Astrocyte (in vitro differentiated cells and primary cell): Measurements from ENCODE around the gene CASK. TPM values are rescaled to one million over a fixed set of nuclear protein-coding genes. Genes with fewer than 3 reads are reported as not detected.

ENCODE experiments used
- DNase-seq: peaks from one replicate; pipeline ENCODE4 v3.0.0-alpha.2; 2010; ENCODE audit warnings: low read depth
- FAIRE-seq: peaks from 2 replicates; lab custom pipeline; 2011; peaks lifted over from hg19 to GRCh38; lab: Jason Lieb, UNC
- H2AFZ ChIP-seq: 2 replicates; pipeline ENCODE4 v1.6.0; 2012; ENCODE audit warnings: low read depth, low read length, inconsistent platforms
- H3K27ac ChIP-seq: 2 replicates; pipeline ENCODE4 v1.5.1; 2011; ENCODE audit warnings: low read depth, low read length, inconsistent platforms
- H3K27me3 ChIP-seq: 2 replicates; pipeline ENCODE4 v1.6.0; 2011; ENCODE audit warnings: low read length, inconsistent platforms; ENCODE audit not compliant: insufficient read depth
- H3K36me3 ChIP-seq: 2 replicates; pipeline ENCODE4 v1.5.1; 2011; ENCODE audit warnings: low read length, inconsistent platforms; ENCODE audit not compliant: insufficient read depth
- H3K4me1 ChIP-seq: 2 replicates; pipeline ENCODE4 v1.5.1; 2011; ENCODE audit warnings: low read length, inconsistent platforms; ENCODE audit not compliant: insufficient read depth
- H3K4me2 ChIP-seq: 2 replicates; pipeline ENCODE4 v1.6.0; 2012; ENCODE audit warnings: low read length, inconsistent platforms
- H3K4me3 ChIP-seq: 2 replicates; pipeline ENCODE4 v1.5.1; 2011; ENCODE audit warnings: low read depth, mild to moderate bottlenecking, low read length, inconsistent platforms; ENCODE audit not compliant: insufficient read depth
- H3K79me2 ChIP-seq: 2 replicates; pipeline ENCODE4 v1.6.0; 2012; ENCODE audit warnings: mild to moderate bottlenecking, low read length, inconsistent platforms; ENCODE audit not compliant: insufficient read depth
- H3K9ac ChIP-seq: 2 replicates; pipeline ENCODE4 v1.6.0; 2012; ENCODE audit warnings: mild to moderate bottlenecking, low read length, inconsistent platforms
- H3K9me3 ChIP-seq: 2 replicates; pipeline ENCODE4 v1.5.1; 2012; ENCODE audit warnings: low read depth, mild to moderate bottlenecking, low read length, inconsistent platforms; ENCODE audit not compliant: insufficient read depth
- H4K20me1 ChIP-seq: 2 replicates; pipeline ENCODE4 v1.6.0; 2012; ENCODE audit warnings: low read length, inconsistent platforms; ENCODE audit not compliant: insufficient read depth
- H3K27ac Mint-ChIP-seq: one replicate; pipeline ENCODE4 v1.8.0; 2021; ENCODE audit warnings: mild to moderate bottlenecking, mixed read lengths; ENCODE audit not compliant: unreplicated experiment
- H3K27me3 Mint-ChIP-seq: one replicate; pipeline ENCODE4 v1.8.0; 2021; ENCODE audit warnings: low read depth, mixed read lengths; ENCODE audit not compliant: unreplicated experiment
- H3K36me3 Mint-ChIP-seq: one replicate; pipeline ENCODE4 v1.8.0; 2021; ENCODE audit warnings: low read depth, mixed read lengths; ENCODE audit not compliant: unreplicated experiment
- H3K4me1 Mint-ChIP-seq: one replicate; pipeline ENCODE4 v1.8.0; 2021; ENCODE audit warnings: low read depth, mixed read lengths; ENCODE audit not compliant: unreplicated experiment
- H3K4me3 Mint-ChIP-seq: one replicate; pipeline ENCODE4 v1.8.0; 2021; ENCODE audit warnings: mild to moderate bottlenecking, moderate library complexity, mixed read lengths; ENCODE audit not compliant: unreplicated experiment
- H3K9me3 Mint-ChIP-seq: one replicate; pipeline ENCODE4 v1.8.0; 2021; ENCODE audit warnings: mild to moderate bottlenecking, mixed read lengths; ENCODE audit not compliant: unreplicated experiment
- EZH2 ChIP-seq: IDR thresholded peaks from 2 replicates; pipeline ENCODE4 v1.6.1; 2012; ENCODE audit warnings: mild to moderate bottlenecking, low read length, inconsistent platforms; ENCODE audit not compliant: insufficient read depth
- total RNA-seq: library from RNA; stranded (reverse); gene quantifications from 2 replicates; pipeline ENCODE4 v1.2.1, GENCODE V29; 2021
- TF ChIP-seq, protein P1 (sequence below): IDR thresholded peaks from 2 replicates; pipeline ENCODE4 v1.5.1; 2011; ENCODE audit warnings: low read depth, mild to moderate bottlenecking, inconsistent platforms, low read length, moderate library complexity; ENCODE audit not compliant: insufficient read depth

CASK gene
- total RNA-seq, 1 donor from 2014 or later = 99.3 TPM

- Mint-ChIP-seq H3K4me3 (no peak overlapping the region), H3K27ac (peak overlapping the region; percentile 97), H3K4me1 (peaks cover 27% of the 10 kb centered on the region), H3K27me3 (no peaks in the 10 kb centered on the region), H3K36me3 (no peaks in the 10 kb centered on the region), H3K9me3 (no peaks in the 10 kb centered on the region)
- no peaks in the 10 kb centered on the region for H3K27me3 ChIP-seq
- DNase-seq (peak; percentile 92), FAIRE-seq (peak; percentile 97)
- H3K79me2 ChIP-seq = no peaks in the 10 kb centered on the region
- H3K36me3 ChIP-seq = no peaks in the 10 kb centered on the region
- peak overlapping the region; percentile 94 for H3K27ac ChIP-seq
- peak overlapping the region; percentile 78 for H3K9ac ChIP-seq
- H3K4me2 ChIP-seq = peak overlapping the region; percentile 73
- H3K9me3 ChIP-seq = no peaks in the 10 kb centered on the region
- H3K4me1 ChIP-seq = peaks cover 21% of the 10 kb centered on the region
- H3K4me3 ChIP-seq = no peak overlapping the region
- no peaks in the 10 kb centered on the region for H4K20me1 ChIP-seq
- H2AFZ ChIP-seq = no peak overlapping the region
- TF ChIP-seq, protein P1, sequence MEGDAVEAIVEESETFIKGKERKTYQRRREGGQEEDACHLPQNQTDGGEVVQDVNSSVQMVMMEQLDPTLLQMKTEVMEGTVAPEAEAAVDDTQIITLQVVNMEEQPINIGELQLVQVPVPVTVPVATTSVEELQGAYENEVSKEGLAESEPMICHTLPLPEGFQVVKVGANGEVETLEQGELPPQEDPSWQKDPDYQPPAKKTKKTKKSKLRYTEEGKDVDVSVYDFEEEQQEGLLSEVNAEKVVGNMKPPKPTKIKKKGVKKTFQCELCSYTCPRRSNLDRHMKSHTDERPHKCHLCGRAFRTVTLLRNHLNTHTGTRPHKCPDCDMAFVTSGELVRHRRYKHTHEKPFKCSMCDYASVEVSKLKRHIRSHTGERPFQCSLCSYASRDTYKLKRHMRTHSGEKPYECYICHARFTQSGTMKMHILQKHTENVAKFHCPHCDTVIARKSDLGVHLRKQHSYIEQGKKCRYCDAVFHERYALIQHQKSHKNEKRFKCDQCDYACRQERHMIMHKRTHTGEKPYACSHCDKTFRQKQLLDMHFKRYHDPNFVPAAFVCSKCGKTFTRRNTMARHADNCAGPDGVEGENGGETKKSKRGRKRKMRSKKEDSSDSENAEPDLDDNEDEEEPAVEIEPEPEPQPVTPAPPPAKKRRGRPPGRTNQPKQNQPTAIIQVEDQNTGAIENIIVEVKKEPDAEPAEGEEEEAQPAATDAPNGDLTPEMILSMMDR = no peak
- no peak for TF ChIP-seq EZH2
These were observed 363.9 kb downstream of the CASK start for GRCh38 chrX:41559235-41560052.

DNA sequence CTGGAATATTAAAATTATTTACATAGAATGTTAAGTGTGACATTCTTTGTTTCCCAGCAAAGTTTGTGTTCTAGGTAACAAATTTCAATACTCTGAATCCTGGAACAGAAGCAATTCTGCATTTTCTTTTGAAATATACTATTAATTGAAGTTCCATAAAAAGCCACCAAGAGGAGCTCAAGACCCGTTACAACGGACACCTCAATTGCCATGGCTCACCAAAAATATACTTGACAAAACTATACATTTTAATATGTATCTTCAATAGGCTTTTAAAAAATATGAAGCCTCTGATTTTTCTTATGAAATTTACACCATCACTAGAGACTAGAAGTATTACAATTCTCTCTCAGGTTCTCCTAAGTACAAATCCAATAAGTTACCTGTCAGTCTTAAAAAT lies 364.8 kb downstream of the CASK start:
- H3K4me3 Mint-ChIP-seq = no peak overlapping the region
- FAIRE-seq = peak; percentile 97

More for the DNA sequence above, 364.8 kb downstream of the CASK start:
- no peaks in the 10 kb centered on the region for H3K9me3 ChIP-seq
- H3K4me2 ChIP-seq = no peak overlapping the region
- peaks cover 24% of the 10 kb centered on the region for H3K4me1 ChIP-seq
- H3K27ac ChIP-seq = peak overlapping the region; percentile 94
- TF ChIP-seq, protein P1 = peak; percentile 32
- TF ChIP-seq EZH2 = no peak
- H4K20me1 ChIP-seq = no peaks in the 10 kb centered on the region
- no peak overlapping the region for H2AFZ ChIP-seq
- H3K36me3 ChIP-seq = no peaks in the 10 kb centered on the region
- no peak overlapping the region for H3K4me3 ChIP-seq
- no peaks in the 10 kb centered on the region for H3K79me2 ChIP-seq
- Mint-ChIP-seq H3K27ac (peak overlapping the region; percentile 97), H3K27me3 (no peaks in the 10 kb centered on the region), H3K4me1 (peaks cover 24% of the 10 kb centered on the region), H3K36me3 (no peaks in the 10 kb centered on the region), H3K9me3 (no peaks in the 10 kb centered on the region)
- peak overlapping the region; percentile 78 for H3K9ac ChIP-seq
- H3K27me3 ChIP-seq = no peaks in the 10 kb centered on the region
- DNase-seq = no peak
